ENCODE measurements around the gene SYT10.
"Not testable (repeated sequence)": the region's sequence is repeated elsewhere in the genome, so short reads cannot be mapped to it uniquely, and the experiment has no call there.

The SYT10 gene

GRCh38 chr12:33439587-33440011, at the start of gene SYT10:
SYT10 (minus strand) TSS chr12:33439819; CDS start chr12:33439522, 297 bp downstream.
- no peak for DNase-seq

GRCh38 chr12:33488036-33488435, 48.4 kb upstream of the SYT10 start:
- no peak for DNase-seq

- no peak for DNase-seq
Observed at GRCh38 chr12:33486058-33486457, 46.4 kb upstream of the SYT10 start.

- no peak for DNase-seq
Observed at GRCh38 chr12:33484161-33484560, 44.5 kb upstream of the SYT10 start.

- DNase-seq = no peak
Observed at GRCh38 chr12:33480366-33480765, 40.7 kb upstream of the SYT10 start.

DNA sequence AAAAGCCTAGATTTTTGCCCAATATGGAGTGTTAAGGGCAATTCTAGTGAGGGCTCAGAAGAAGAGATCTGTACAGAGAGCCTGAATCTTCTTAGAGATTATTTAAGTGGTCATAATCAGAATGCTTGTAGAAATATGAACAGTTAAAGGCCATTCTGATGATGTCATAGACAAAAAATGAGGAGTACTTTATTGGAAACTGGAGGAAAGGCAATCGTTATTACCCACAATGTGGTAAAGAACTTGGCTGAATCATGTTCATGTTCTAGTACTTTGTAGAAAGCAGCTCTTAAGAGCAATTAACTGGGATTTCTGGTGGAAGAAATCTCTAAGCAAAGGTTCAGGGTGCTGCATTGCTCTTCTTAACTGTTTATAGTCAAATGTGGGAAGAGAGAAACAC, 36.4 kb upstream of the SYT10 start:
- no peak for DNase-seq

GRCh38 chr12:33472299-33472698, 32.7 kb upstream of the SYT10 start:
- DNase-seq = no peak

- no peak for DNase-seq
Observed at GRCh38 chr12:33455096-33455495, 15.5 kb upstream of the SYT10 start.

- no peak for DNase-seq
Observed at GRCh38 chr12:33450480-33450879, 10.9 kb upstream of the SYT10 start.

- no peak for DNase-seq
Observed at GRCh38 chr12:33440477-33440876, 858 bp upstream of the SYT10 start.

GRCh38 chr12:33438851-33439586, 600 bp downstream of the SYT10 start:
- no peak for DNase-seq

GRCh38 chr12:33438025-33438772, 1.4 kb downstream of the SYT10 start:
- DNase-seq = no peak

- DNase-seq = no peak
Observed at GRCh38 chr12:33437598-33437997, 2.0 kb downstream of the SYT10 start.

GRCh38 chr12:33432992-33433391, 6.6 kb downstream of the SYT10 start:
- no peak for DNase-seq

GRCh38 chr12:33431648-33432047, 8.0 kb downstream of the SYT10 start:
- DNase-seq = no peak

- DNase-seq = no peak
Observed at GRCh38 chr12:33429468-33429867, 10.2 kb downstream of the SYT10 start.

DNA sequence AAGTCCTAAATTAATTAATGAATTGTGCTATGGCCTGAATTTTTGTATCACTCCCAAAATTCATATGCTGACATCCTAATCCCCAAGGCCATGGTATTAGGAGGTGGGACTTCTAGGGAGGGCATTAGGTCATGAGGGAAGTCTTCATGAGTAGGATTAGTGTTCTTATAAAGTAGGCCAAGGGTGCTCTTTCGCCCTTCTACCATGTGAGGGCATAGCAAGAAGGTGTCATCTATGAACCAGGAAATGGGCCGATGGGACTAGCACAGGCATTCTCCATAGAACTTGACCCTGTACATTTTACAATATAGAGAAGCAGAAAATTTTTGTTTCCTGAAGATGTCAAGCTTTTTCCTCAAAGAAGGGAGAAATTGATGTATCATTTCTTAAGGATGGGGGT, 12.5 kb downstream of the SYT10 start:
- no peak for DNase-seq

DNA sequence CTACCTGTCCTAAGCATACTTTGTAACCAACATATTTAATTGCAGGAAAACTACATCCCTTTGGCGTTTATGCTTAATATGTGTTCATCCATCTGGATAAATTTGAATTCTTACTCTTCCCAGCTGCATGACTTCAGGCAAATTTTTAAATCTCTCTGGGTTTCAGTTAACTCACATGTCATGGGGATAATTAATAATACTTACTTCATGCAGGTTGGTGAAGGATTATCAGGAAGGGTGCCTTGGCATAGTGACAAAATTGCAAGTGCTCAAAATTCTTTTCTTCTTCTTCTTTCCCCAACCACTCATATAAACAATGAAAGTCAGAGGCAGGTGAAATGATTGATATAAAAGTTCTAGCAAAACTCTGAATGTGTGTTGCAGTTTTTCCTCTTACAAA, 15.9 kb downstream of the SYT10 start:
- no peak for DNase-seq

DNA sequence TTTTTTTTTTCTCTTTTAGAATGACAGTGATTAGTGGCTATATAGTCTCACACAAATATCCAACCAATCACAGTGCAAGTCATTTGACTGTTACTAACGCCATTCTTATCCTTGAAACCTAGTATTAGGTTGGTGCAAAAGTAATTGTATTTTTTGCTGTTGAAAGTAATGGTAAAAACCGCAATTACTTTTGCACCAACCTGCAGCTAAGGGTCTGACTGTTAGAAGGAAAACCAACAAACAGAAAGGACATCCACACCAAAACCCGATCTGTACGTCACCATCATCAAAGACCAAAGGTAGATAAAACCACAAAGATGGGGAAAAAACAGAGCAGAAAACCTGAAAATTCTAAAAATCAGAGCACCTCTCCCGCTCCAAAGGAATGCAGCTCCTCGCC, 27.2 kb downstream of the SYT10 start:
- not testable (repeated sequence) for DNase-seq

DNA sequence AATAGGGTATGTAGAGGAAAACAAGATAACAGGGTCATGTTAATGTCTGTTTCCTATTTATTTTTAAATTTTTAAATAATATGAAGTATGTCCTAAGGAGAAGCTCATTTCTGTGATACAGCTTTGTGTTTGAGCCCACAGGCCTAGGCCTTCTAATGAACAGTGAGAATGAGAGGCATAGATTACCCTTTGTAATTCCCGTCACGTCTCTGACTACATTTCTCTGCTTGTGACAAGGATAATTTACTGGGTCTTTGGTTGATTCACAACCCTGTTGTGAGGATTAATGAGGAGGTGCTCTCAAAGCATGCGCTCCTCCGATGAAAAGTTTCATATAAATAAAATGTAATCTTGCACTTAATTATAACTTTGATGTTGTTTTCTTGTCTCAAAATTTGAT, 56.1 kb downstream of the SYT10 start:
- DNase-seq = no peak

- DNase-seq = no peak
Observed at GRCh38 chr12:33376153-33376552, 63.5 kb downstream of the SYT10 start.

DNA sequence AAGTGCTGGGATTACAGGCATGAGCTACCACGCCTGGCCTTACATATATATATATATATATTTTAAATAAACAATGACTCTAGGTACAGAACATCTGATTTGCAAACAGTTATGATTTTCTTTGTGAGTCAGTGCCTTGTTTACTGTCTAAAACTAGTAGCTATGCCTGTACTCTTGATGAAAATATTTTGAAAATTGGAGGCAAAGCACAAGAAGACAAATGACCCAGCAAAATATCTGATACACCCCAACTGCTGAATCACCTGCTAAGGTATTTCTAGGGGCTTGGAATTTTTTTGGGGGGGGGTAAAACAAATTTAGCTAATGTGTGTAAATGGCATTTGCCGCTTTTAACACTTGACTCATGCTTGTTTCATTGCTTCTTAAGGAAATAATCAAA, 69.3 kb downstream of the SYT10 start:
- no peak for DNase-seq

DNA sequence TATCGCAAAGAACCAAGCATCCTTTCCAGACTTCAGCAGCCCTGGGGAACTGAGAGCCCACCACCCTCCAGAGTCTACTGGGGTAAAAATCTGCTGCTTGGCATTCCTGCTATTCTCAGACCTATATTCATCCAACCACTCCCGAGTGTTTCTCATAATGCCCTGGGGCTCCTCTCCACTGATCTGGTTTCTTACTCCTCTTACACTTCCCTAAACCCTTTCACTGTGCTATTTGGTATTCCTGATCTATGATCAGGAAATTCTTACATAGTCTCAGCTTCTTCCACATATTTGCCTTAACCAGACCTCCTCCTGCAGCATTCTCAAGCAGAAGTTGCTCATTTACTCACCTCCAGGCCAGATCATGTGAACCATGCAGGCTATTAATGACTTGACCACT, 82.4 kb downstream of the SYT10 start:
- no peak for DNase-seq

- DNase-seq = no peak
Observed at GRCh38 chr12:33349791-33350190, 89.8 kb downstream of the SYT10 start.
